Lung (tissue), 12 donors: ENCODE measurements around the gene ERCC1. TPM values are rescaled to one million over a fixed set of nuclear protein-coding genes. Genes with fewer than 3 reads are reported as not detected.

Experiments
- ATAC-seq: fragments of 200-7000 bp; cut with Tn5 transposase; one replicate; pipeline ENCODE4 v1.9.1; 2020; ENCODE audit warnings: moderate number of reproducible peaks; ENCODE audit not compliant: insufficient read depth, low FRiP score
- DNase-seq, 3 donors: peaks; one replicate each; pipeline ENCODE4 v3.0.0-alpha.2; 2013 to 2017
- H3K27ac ChIP-seq, 2 donors: one replicate each; pipeline ENCODE4 v1.5.1; 2013; ENCODE audit warnings: mild to moderate bottlenecking in 2 of 2, moderate library complexity in 2 of 2, control low read depth in 1 of 2, inconsistent platforms in 1 of 2, low read depth in 1 of 2, low read length in 1 of 2
- H3K27me3 ChIP-seq, 3 donors: one replicate each; pipeline ENCODE4 v1.5.1; 2013; ENCODE audit warnings: low read length in 2 of 3; ENCODE audit not compliant: control insufficient read depth in 3 of 3, insufficient read depth in 3 of 3
- H3K36me3 ChIP-seq, 4 donors: one replicate each; pipeline ENCODE4 v1.5.1; 2013; ENCODE audit warnings: low read length in 4 of 4, mild to moderate bottlenecking in 1 of 4, moderate library complexity in 1 of 4; ENCODE audit not compliant: control insufficient read depth in 4 of 4, insufficient read depth in 4 of 4
- H3K4me1 ChIP-seq, 5 donors: one replicate each; pipeline ENCODE4 v1.5.1; 2013; ENCODE audit warnings: low read length in 5 of 5, mild to moderate bottlenecking in 2 of 5, moderate library complexity in 1 of 5; ENCODE audit not compliant: control insufficient read depth in 5 of 5, insufficient read depth in 5 of 5
- H3K4me3 ChIP-seq: one replicate; pipeline ENCODE4 v1.5.1; 2013; ENCODE audit warnings: mild to moderate bottlenecking, control low read depth, moderate library complexity
- H3K9ac ChIP-seq, 2 donors: one replicate each; pipeline ENCODE4 v1.5.1; 2013; ENCODE audit warnings: low read length in 2 of 2, control low read depth in 1 of 2; ENCODE audit not compliant: insufficient read depth in 1 of 2
- H3K9me3 ChIP-seq, 4 donors: one replicate each; pipeline ENCODE4 v1.5.1; 2013; ENCODE audit warnings: low read length in 3 of 4, mild to moderate bottlenecking in 1 of 4, moderate library complexity in 1 of 4; ENCODE audit not compliant: control insufficient read depth in 4 of 4, insufficient read depth in 3 of 4
- WGBS, 2 donors: extraction: QIAGEN DNeasy Blood & Tissue Kit; methylation state at CpG; one replicate each; pipeline ENCODE4 v1.1.7; 2013; 5-methylcytosine and 5-hydroxymethylcytosine counted together
- polyA plus RNA-seq, 2 donors: library from polyadenylated mRNA; stranded (reverse); fragments of 200-250 nt; gene quantifications; one replicate each; pipeline ENCODE4 v1.2.1, GENCODE V29; 2013
- total RNA-seq, 2 donors: library from RNA; depleted of rRNA in 1 of 2; stranded (reverse); fragments of >200 nt in 1 of 2; gene quantifications; one replicate each; pipeline ENCODE4 v1.2.1, GENCODE V29; 2014 to 2021
- TF ChIP-seq, protein P1 (sequence below): IDR thresholded peaks from 2 replicates; pipeline ENCODE4 v1.5.1; 2012; ENCODE audit warnings: mild to moderate bottlenecking; ENCODE audit errors: control extremely low read depth, extremely low read depth
- donor health status: control.
- donor health status: control.
- donor health status: Bipolar disorder and iron deficiency.
- donor health status: healthy.
- donor health status: DM: yes; HTN: yes; CAD: no.

The ERCC1 gene
- total and polyA plus RNA-seq, 4 donors, result 53.2 to 82.3 (median 63.2) TPM

DNA sequence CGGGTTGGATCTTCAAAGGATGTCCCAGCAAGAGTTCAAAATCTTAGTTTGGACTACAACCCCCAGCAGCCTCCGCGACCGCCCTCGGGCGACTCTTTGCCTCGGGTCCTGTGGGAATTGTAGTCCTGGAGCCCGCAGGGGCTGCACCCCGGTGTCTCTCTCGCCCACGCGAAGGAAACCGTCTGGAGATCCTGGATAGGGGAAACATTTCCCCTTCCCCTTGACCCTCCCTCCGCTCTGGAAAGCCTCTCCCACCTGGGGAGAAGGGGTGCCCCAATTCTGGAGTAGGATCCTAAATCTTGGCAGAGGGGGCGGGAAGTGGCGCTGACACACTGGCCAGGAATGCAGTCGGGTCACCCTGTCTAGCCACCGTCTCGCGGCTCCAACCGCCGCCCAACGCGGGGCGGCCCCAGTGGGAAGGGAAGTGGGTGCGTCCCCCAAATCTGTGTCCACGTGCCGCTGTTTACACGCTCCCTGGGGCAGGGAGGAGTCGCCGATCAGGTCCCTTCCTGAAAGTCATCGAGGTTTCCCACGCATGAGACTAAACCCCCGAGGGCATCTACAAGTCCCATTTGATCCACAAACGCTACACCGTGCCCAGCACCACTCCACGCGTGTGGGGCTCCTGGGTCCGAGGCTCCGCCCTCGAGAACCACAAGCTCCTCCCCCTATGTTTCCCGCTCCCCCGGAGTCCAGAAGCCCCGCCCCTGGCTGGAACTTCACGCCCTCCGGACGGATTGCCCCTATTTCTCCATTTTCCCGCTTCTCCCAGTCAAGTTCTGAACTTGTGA lies 18.1 kb downstream of the ERCC1 start:
- H3K36me3 ChIP-seq, result no peaks in the 10 kb centered on the region
- DNase-seq (peak; percentile 86 to 89 (median 87)), ATAC-seq (peak; percentile 73)
- H3K9ac ChIP-seq, result peak overlapping the region in 1 of 2 donors; percentile 14
- peaks cover 3 to 32% (median 13%) of the 10 kb centered on the region in 5 donors for H3K4me1 ChIP-seq
- peak overlapping the region; percentile 59 for H3K4me3 ChIP-seq
- H3K27me3 ChIP-seq, result peaks cover 0 to 34% (median 28%) of the 10 kb centered on the region in 3 donors
- no peaks in the 10 kb centered on the region for H3K9me3 ChIP-seq
- WGBS, 2 donors, result 0% methylated on average over 47 to 48 of the region's 48 CpGs
- H3K27ac ChIP-seq, result peak overlapping the region; percentile 91 to 93
- TF ChIP-seq, protein P1, sequence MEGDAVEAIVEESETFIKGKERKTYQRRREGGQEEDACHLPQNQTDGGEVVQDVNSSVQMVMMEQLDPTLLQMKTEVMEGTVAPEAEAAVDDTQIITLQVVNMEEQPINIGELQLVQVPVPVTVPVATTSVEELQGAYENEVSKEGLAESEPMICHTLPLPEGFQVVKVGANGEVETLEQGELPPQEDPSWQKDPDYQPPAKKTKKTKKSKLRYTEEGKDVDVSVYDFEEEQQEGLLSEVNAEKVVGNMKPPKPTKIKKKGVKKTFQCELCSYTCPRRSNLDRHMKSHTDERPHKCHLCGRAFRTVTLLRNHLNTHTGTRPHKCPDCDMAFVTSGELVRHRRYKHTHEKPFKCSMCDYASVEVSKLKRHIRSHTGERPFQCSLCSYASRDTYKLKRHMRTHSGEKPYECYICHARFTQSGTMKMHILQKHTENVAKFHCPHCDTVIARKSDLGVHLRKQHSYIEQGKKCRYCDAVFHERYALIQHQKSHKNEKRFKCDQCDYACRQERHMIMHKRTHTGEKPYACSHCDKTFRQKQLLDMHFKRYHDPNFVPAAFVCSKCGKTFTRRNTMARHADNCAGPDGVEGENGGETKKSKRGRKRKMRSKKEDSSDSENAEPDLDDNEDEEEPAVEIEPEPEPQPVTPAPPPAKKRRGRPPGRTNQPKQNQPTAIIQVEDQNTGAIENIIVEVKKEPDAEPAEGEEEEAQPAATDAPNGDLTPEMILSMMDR, result no peak

DNA sequence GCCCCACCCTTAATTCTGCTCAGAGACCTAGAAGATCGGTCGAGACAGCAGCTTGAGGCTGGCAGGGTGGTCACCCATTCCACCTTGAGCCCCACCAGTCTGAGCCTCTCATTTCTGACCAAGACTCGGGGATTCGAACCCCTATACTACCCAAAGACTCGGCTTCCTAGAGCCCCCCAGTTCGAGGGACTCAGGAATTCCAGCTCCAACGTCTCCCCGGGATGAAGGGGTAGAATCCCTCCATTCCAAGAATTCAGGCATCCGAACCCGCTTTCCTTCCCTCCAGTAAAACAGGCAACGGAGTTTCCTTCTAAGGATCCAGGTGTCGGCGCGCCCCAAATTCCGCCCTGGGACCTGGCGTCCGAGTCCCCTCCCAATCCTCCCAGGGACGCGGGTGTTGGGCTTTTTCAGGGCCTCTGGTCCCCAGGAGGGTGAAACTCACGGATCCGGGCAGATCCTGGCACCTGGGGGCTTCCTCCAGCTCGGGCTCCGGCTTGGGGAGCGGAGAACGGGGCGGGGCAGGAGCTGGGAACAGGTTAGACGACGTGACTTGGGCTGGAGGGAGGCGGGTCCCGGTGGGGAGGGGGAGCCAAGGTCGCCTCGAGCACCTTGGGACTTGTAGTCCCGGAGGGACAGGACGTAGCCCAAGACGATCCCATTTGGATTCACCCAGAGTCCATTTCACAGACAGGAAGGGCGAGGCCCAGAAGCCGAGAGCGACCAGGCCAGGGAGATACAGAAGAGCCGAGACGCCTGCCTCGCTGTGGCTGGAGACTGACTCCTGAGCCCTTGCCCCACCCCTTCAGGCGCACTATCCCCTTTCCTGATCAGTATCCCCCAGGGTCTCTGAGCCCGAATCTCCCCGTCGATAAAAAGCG lies 18.9 kb downstream of the ERCC1 start, which contains the start of gene PPP1R13L:
PPP1R13L (minus strand) TSS at position 513 of the 878 bp plus-strand sequence. CDS start 6,751 bp downstream, outside the sequence.
- DNase-seq (peak; percentile 61 to 80 (median 72)), ATAC-seq (peak; percentile 75)
- 2 to 6% methylated on average over 43 to 46 of the region's 46 CpGs for WGBS, 2 donors
- Histone ChIP-seq H3K36me3 (no peaks in the 10 kb centered on the region), H3K27ac (peak within 1 kb of the TSS; percentile 91 to 93), H3K9ac (peak within 1 kb of the TSS; percentile 21 to 55), H3K4me3 (peak within 1 kb of the TSS; percentile 59), H3K4me1 (peaks cover 3 to 32% (median 13%) of the 10 kb centered on the region in 5 donors), H3K27me3 (peaks cover 0 to 34% (median 28%) of the 10 kb centered on the region in 3 donors), H3K9me3 (no peaks in the 10 kb centered on the region)
- TF ChIP-seq, protein P1, result no peak

DNA sequence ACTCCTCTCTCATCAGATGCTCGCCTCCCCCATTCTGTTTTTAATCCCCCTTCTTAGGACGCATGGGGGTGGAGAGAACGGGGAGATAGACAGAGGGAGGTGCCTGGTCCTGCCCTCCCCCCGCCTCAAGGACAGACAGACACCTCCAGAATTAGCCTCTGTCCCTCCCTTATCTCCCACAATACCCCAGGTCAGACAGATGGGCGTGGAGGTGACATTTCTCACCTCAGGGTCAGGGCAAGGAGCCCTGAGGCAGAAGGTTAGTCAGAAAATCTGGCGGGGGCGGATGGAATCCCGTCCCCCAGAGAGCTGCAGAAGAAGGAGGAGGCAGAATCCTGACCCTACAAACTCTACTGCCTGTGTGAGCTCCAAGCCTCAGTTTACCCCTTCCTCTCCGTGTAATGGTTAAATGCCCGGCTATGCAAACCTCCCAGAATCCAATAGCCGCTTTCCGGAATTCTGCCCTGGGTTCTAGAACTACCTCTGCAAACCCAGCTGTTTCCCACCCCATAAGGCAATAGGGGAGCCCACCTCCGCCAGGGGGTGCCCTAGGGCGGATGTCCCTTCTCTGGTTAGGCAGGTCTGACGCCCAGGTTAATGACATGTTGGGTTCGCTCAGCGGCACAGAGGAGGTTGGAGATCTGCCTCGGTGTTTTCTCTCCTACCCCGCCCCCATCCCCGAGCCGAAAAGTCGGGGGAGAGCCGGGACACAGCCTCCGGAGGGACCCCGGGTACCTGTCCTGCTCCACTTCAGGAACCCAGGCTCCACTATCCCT lies 19.7 kb downstream of the ERCC1 start:
- peak overlapping the region in 1 of 2 donors; percentile 21 for H3K9ac ChIP-seq
- TF ChIP-seq, protein P1, result no peak

More for the DNA sequence above, 19.7 kb downstream of the ERCC1 start:
- Histone ChIP-seq H3K27me3 (peaks cover 0 to 34% (median 28%) of the 10 kb centered on the region in 3 donors), H3K27ac (peak overlapping the region; percentile 91 to 93), H3K36me3 (no peaks in the 10 kb centered on the region), H3K4me3 (peak overlapping the region; percentile 59), H3K9me3 (no peaks in the 10 kb centered on the region), H3K4me1 (peaks cover 3 to 32% (median 13%) of the 10 kb centered on the region in 5 donors)
- 23 to 26% methylated on average over 25 of the region's 25 CpGs for WGBS, 2 donors
- DNase-seq, result peak; percentile 31 to 53 (median 34)
- no peak for ATAC-seq
